ENCODE results near the gene FAM13C.

DNA sequence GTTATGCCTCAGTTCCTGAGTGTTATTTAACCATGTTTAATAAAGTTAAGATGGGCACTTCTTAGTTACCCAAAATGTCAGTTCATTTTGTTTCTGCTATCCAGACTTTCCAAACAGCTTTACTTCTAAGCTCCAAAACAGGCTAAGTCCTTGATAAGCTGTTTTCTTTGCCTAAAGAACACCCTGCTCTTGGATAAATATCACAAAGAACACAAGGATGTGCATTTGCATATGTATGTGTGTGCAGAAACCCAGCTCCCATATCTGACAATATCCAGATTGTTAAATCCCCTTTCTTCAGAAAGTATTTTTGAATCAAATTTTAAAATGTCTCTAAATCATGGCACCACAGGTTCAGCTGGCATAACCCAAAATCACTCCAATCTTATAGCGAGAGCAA lies 19.6 kb downstream of the FAM13C start:
- TF ChIP-seq, protein P1, sequence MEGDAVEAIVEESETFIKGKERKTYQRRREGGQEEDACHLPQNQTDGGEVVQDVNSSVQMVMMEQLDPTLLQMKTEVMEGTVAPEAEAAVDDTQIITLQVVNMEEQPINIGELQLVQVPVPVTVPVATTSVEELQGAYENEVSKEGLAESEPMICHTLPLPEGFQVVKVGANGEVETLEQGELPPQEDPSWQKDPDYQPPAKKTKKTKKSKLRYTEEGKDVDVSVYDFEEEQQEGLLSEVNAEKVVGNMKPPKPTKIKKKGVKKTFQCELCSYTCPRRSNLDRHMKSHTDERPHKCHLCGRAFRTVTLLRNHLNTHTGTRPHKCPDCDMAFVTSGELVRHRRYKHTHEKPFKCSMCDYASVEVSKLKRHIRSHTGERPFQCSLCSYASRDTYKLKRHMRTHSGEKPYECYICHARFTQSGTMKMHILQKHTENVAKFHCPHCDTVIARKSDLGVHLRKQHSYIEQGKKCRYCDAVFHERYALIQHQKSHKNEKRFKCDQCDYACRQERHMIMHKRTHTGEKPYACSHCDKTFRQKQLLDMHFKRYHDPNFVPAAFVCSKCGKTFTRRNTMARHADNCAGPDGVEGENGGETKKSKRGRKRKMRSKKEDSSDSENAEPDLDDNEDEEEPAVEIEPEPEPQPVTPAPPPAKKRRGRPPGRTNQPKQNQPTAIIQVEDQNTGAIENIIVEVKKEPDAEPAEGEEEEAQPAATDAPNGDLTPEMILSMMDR (IDR thresholded peaks at IDR 0.05), result no peak
- TF ChIP-seq EP300 (IDR thresholded peaks at IDR 0.05) (no peak), POLR2A (IDR thresholded peaks at IDR 0.05) (no peak), POLR2AphosphoS5 (IDR thresholded peaks at IDR 0.05) (no peak)
